HepG2 (cell line): ENCODE measurements around the gene LDB2. TPM values are rescaled to one million over a fixed set of nuclear protein-coding genes. Genes with fewer than 3 reads are reported as not detected.

Source experiments
- ATAC-seq: fragments of 200-7000 bp; cut with Tn5 transposase; 3 replicates; pipeline ENCODE4 v1.9.1; 2020; ENCODE audit warnings: mild to moderate bottlenecking, moderate library complexity
- BruUV-seq: library from RNA; stranded (reverse); fragments of 400-500 nt; replicated peaks from 2 replicates; lab custom pipeline; 2021; lab: Mats Ljungman, UMichigan
- CTCF ChIA-PET: fragments of 300-600 bp; formaldehyde crosslinking; extraction: SDS; loops from one replicate; lab custom pipeline; 2021; ENCODE audit warnings: low total read pairs, inconsistent platforms, low intra/inter-chr PET ratio; lab: Yijun Ruan, JAX
- POLR2A ChIA-PET: fragments of 350-600 bp; sonication (Branson Sonifier 250); formaldehyde crosslinking; loops from one replicate; lab custom pipeline; 2020; ENCODE audit warnings: antibody characterized with exemption, inconsistent platforms; lab: Yijun Ruan, JAX
- DNase-seq: peaks from one replicate; pipeline ENCODE4 v3.0.0-alpha.2; 2015; ENCODE audit warnings: low spot score
- FAIRE-seq: peaks from 3 replicates; lab custom pipeline; 2011; peaks lifted over from hg19 to GRCh38; lab: Jason Lieb, UNC
- H2AFZ ChIP-seq: one replicate; pipeline ENCODE4 v1.6.1; 2011; ENCODE audit warnings: low read length, inconsistent platforms
- H3K27ac ChIP-seq: fragments of 300-600 bp; 3 replicates; pipeline ENCODE4 v1.8.0; 2011; ENCODE audit warnings: mixed run types, mild to moderate bottlenecking, mixed read lengths, low read length, inconsistent platforms; ENCODE audit not compliant: insufficient read depth; ENCODE audit errors: extremely low read length
- H3K27me3 ChIP-seq, 2 experiments: fragments of 200-600 bp in 1 of 2; 2 replicates in 1 of 2; 3 replicates in 1 of 2; pipeline versions ENCODE4 v1.6.0 to v1.8.0; 2011; ENCODE audit warnings: low read length in 2 of 2, mild to moderate bottlenecking in 2 of 2, moderate library complexity in 2 of 2, inconsistent platforms in 1 of 2; ENCODE audit not compliant: insufficient read depth in 2 of 2, control insufficient read depth in 1 of 2
- H3K36me3 ChIP-seq, 2 experiments: fragments of 200-600 bp in 1 of 2; replicated peaks in 1 of 2; 2 replicates in 1 of 2; 3 replicates in 1 of 2; pipeline versions ENCODE4 v1.5.1 to v1.8.0; 2011; ENCODE audit warnings: low read length in 2 of 2, inconsistent platforms in 1 of 2; ENCODE audit not compliant: insufficient read depth in 2 of 2, control insufficient read depth in 1 of 2
- H3K4me1 ChIP-seq: 2 replicates; pipeline ENCODE4 v1.5.1; 2012; ENCODE audit warnings: low read length, inconsistent platforms; ENCODE audit not compliant: insufficient read depth
- H3K4me2 ChIP-seq: 2 replicates; pipeline ENCODE4 v1.6.0; 2011; ENCODE audit warnings: low read depth, low read length, inconsistent platforms
- H3K4me3 ChIP-seq, 3 experiments: fragments of 200-600 bp in 1 of 3; sonication (generic), shearing (Covaris generic) in 1 of 3; replicated peaks in 1 of 3; 2 replicates each; pipeline ENCODE4 v1.5.1; 2011 to 2016; ENCODE audit warnings: low read length in 3 of 3, inconsistent platforms in 2 of 3, low read depth in 2 of 3, mild to moderate bottlenecking in 2 of 3, control low read depth in 1 of 3, mixed read lengths in 1 of 3; ENCODE audit not compliant: insufficient read depth in 1 of 3
- H3K79me2 ChIP-seq: one replicate; pipeline ENCODE4 v1.6.1; 2011; ENCODE audit warnings: low read length, inconsistent platforms; ENCODE audit not compliant: insufficient read depth
- H3K9ac ChIP-seq: 2 replicates; pipeline ENCODE4 v1.6.0; 2011; ENCODE audit warnings: mild to moderate bottlenecking, low read depth, low read length, inconsistent platforms; ENCODE audit not compliant: insufficient read depth
- H3K9me3 ChIP-seq: 2 replicates; pipeline ENCODE4 v1.5.1; 2012; ENCODE audit warnings: mild to moderate bottlenecking, low read length
- H4K20me1 ChIP-seq: 2 replicates; pipeline ENCODE4 v1.6.0; 2011; ENCODE audit warnings: inconsistent platforms, mild to moderate bottlenecking, low read length, moderate library complexity; ENCODE audit not compliant: insufficient read depth
- CBX2 ChIP-seq, 2 experiments: fragments of 200-600 bp in 1 of 2; sonication (generic); formaldehyde crosslinking in 1 of 2; IDR thresholded peaks; 2 replicates each; pipeline versions ENCODE4 v1.7.0 to v1.8.1; 2018 to 2022; ENCODE audit warnings: low read depth in 2 of 2, low read length in 1 of 2, mild to moderate bottlenecking in 1 of 2, missing genetic modification reagents in 1 of 2
- CC2D1A ChIP-seq: sonication (generic); formaldehyde crosslinking; IDR thresholded peaks from 2 replicates; pipeline ENCODE4 v1.8.1; 2023; ENCODE audit warnings: mild to moderate bottlenecking, missing genetic modification reagents
- DNMT1 ChIP-seq: sonication (generic); formaldehyde crosslinking; IDR thresholded peaks from 2 replicates; pipeline ENCODE4 v1.5.1; 2020; ENCODE audit warnings: mild to moderate bottlenecking, missing genetic modification reagents
- KDM1A ChIP-seq: IDR thresholded peaks from 2 replicates; pipeline ENCODE4 v1.6.1; 2016; ENCODE audit warnings: missing compliant biosample characterization
- NFIB ChIP-seq: sonication (generic); formaldehyde crosslinking; IDR thresholded peaks from 2 replicates; pipeline ENCODE4 v1.9.0; 2021; ENCODE audit warnings: missing genetic modification reagents, mild to moderate bottlenecking, borderline replicate concordance
- TCF12 ChIP-seq, 2 experiments: fragments of 450-650 bp in 1 of 2; sonication (generic) in 1 of 2; formaldehyde crosslinking in 1 of 2; IDR thresholded peaks; 2 replicates each; pipeline versions ENCODE4 v1.6.1 to v1.8.0; 2017 to 2022; ENCODE audit warnings: antibody characterized with exemption in 1 of 2, mild to moderate bottlenecking in 1 of 2, missing genetic modification reagents in 1 of 2, moderate library complexity in 1 of 2
- THAP11 ChIP-seq: IDR thresholded peaks from 2 replicates; pipeline ENCODE4 v1.6.1; 2016; ENCODE audit warnings: missing biosample characterization, missing genetic modification reagents
- TMF1 ChIP-seq: sonication (generic); formaldehyde crosslinking; IDR thresholded peaks from 2 replicates; pipeline ENCODE4 v1.8.1; 2022; ENCODE audit warnings: low read depth, missing genetic modification reagents
- ZXDC ChIP-seq: sonication (generic); formaldehyde crosslinking; IDR thresholded peaks from 2 replicates; pipeline ENCODE4 v1.5.0; 2020; ENCODE audit warnings: mild to moderate bottlenecking, missing genetic modification reagents
- WGBS: methylation state at CpG from one replicate; pipeline ENCODE4 v1.1.6; 2017; ENCODE audit warnings: low lambda C conversion rate; 5-methylcytosine and 5-hydroxymethylcytosine counted together
- in situ Hi-C: cut with HindIII; loops from 2 replicates; pipeline ENCODE4 v1.10.0; 2017; ENCODE audit warnings: low pct_unique_long_range_greater_than_20kb; ENCODE audit not compliant: extremely low pct_ligation_motif_present
- intact Hi-C: fragments of 100-400 bp; cut with micrococcal nuclease; formaldehyde crosslinking; loops from one replicate; pipeline ENCODE4 v1.10.0; 2022; ENCODE audit not compliant: unreplicated experiment
- polyA plus RNA-seq, 8 experiments: library from polyadenylated mRNA; depleted of rRNA in 3 of 8; stranded (reverse) in 7 of 8; unstranded in 1 of 8; fragments of >200 nt; fragmentation: Illumina TruSeq in 4 of 8; extraction: Trizol in 4 of 8; gene quantifications; 2 replicates each; pipeline versions ENCODE4 v1.2.1 to v1.2.3, GENCODE V29; 2011 to 2016; ENCODE audit warnings: low read depth in 4 of 8, missing spikeins in 1 of 8, mixed read lengths in 1 of 8; ENCODE audit not compliant: insufficient read depth in 1 of 8
- total RNA-seq, 5 experiments: library from RNA; depleted of rRNA; stranded (reverse); fragments of >200 nt; fragmentation: Illumina TruSeq; extraction: Trizol; gene quantifications; 2 replicates each; pipeline ENCODE4 v1.2.3, GENCODE V29; 2016; ENCODE audit warnings: low read depth in 1 of 5
- TF ChIP-seq, protein P1 (sequence below): fragments of 450-650 bp; IDR thresholded peaks from 2 replicates; pipeline ENCODE4 v1.6.1; 2017

Gene LDB2
- total and polyA plus RNA-seq, 2 of the 13 experiments (the other 11 are each of a cell fraction or from before 2014, with no cell fraction given), result not detected

- TF ChIP-seq, protein P1, sequence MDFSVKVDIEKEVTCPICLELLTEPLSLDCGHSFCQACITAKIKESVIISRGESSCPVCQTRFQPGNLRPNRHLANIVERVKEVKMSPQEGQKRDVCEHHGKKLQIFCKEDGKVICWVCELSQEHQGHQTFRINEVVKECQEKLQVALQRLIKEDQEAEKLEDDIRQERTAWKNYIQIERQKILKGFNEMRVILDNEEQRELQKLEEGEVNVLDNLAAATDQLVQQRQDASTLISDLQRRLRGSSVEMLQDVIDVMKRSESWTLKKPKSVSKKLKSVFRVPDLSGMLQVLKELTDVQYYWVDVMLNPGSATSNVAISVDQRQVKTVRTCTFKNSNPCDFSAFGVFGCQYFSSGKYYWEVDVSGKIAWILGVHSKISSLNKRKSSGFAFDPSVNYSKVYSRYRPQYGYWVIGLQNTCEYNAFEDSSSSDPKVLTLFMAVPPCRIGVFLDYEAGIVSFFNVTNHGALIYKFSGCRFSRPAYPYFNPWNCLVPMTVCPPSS, result no peak
- TF ChIP-seq THAP11 (CRISPR knock-in tag) (no peak), ZXDC (CRISPR knock-in tag) (no peak), CBX2 (IDR thresholded peaks at IDR 0.05; ENCODE audit: low read depth, low read length) (no peak), CBX2 (CRISPR knock-in tag; IDR thresholded peaks at IDR 0.05; ENCODE audit: low read depth) (no peak)
- TF ChIP-seq, all 625 proteins: peak for 0
Observed at GRCh38 chr4:16672421-16672820, 226.0 kb downstream of the LDB2 start (continued).

DNA sequence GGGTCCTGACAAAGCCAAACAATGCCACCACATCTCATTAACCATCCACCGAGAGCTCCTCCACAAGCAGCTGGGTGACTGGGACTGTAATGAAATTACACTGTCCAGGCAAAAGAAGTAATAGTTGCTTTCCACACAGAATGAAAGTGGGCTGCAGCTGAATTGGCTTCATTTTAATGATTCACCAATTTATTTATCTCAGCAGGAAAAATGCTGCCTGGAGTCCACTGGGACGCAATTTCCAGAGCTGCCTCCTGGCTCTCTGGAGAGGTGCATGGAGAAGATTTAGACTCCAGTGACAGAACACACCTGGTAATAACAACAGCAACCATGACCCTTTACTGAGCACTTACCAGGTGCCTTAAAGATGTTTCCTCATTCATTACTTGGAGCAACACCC, 226.7 kb downstream of the LDB2 start:
- FAIRE-seq (no peak), ATAC-seq (no peak), DNase-seq (no peak)
- H2AFZ ChIP-seq, result no peak overlapping the region
- H4K20me1 ChIP-seq, result no peaks in the 10 kb centered on the region
- CTCF ChIA-PET, result no interaction called here
- H3K79me2 ChIP-seq, result no peaks in the 10 kb centered on the region
- H3K36me3 ChIP-seq, result no peaks in the 10 kb centered on the region
- H3K27ac ChIP-seq, result no peak overlapping the region
- no TSS peak for BruUV-seq
- 3% methylated on average over 2 of the region's 2 CpGs for WGBS
- in situ Hi-C loops (no loop called here), intact Hi-C loops (no loop called here)
- no peak overlapping the region for H3K4me3 ChIP-seq
- no peak overlapping the region for H3K4me2 ChIP-seq
- no peak overlapping the region for H3K9ac ChIP-seq
- no peaks in the 10 kb centered on the region for H3K4me1 ChIP-seq
- H3K27me3 ChIP-seq, result no peaks in the 10 kb centered on the region
- POLR2A ChIA-PET, result no interaction called here
- TF ChIP-seq DNMT1 (CRISPR knock-in tag) (no peak), NFIB (no peak), TMF1 (no peak), CC2D1A (no peak), KDM1A (CRISPR knock-in tag) (no peak), TCF12 (IDR thresholded peaks at IDR 0.05) (no peak), TCF12 (CRISPR knock-in tag; IDR thresholded peaks at IDR 0.05) (no peak)
- H3K9me3 ChIP-seq, result no peaks in the 10 kb centered on the region
